Prostate gland (tissue), 2 donors: ENCODE measurements around the gene HIGD2A. TPM values are rescaled to one million over a fixed set of nuclear protein-coding genes. Genes with fewer than 3 reads are reported as not detected.

Experiments
- DNase-seq: peaks from one replicate; pipeline ENCODE4 v3.0.0-alpha.2; 2019; ENCODE audit warnings: low spot score
- H3K27ac ChIP-seq, 2 donors: fragments of 200-600 bp; sonication (generic); 2 replicates each; pipeline ENCODE4 v1.5.1; 2017 to 2019
- H3K27me3 ChIP-seq: fragments of 200-600 bp; sonication (generic); replicated peaks from 2 replicates; pipeline ENCODE4 v1.5.1; 2019; ENCODE audit not compliant: insufficient read depth
- H3K36me3 ChIP-seq, 2 donors: fragments of 200-600 bp; sonication (generic); 1 replicate in 1 of 2; 2 replicates in 1 of 2; pipeline versions ENCODE4 v1.5.1 to v1.8.1; 2017 to 2019
- H3K4me1 ChIP-seq: fragments of 200-600 bp; sonication (generic); replicated peaks from 2 replicates; pipeline ENCODE4 v1.5.1; 2019
- H3K4me3 ChIP-seq, 2 donors: fragments of 200-600 bp; sonication (generic); 2 replicates each; pipeline ENCODE4 v1.5.1; 2017 to 2019
- H3K9me3 ChIP-seq: fragments of 200-600 bp; sonication (generic); 2 replicates; pipeline ENCODE4 v1.5.1; 2017
- CTCF ChIP-seq, 4 experiments: fragments of 200-600 bp in 2 of 4; fragments of 450-650 bp in 2 of 4; sonication (generic) in 2 of 4; IDR thresholded peaks; 1 replicate in 3 of 4; 2 replicates in 1 of 4; pipeline ENCODE4 v1.5.1; 2016 to 2019; ENCODE audit warnings: antibody characterized with exemption in 4 of 4, mild to moderate bottlenecking in 2 of 4, moderate library complexity in 2 of 4
- POLR2A ChIP-seq: fragments of 450-650 bp; IDR thresholded peaks from one replicate; pipeline ENCODE4 v1.6.1; 2016; ENCODE audit warnings: antibody characterized with exemption, mild to moderate bottlenecking
- POLR2AphosphoS5 ChIP-seq: sonication (generic); formaldehyde crosslinking; IDR thresholded peaks from one replicate; pipeline ENCODE4 v1.6.1; 2017; ENCODE audit warnings: antibody characterized with exemption
- WGBS: methylation state at CpG from one replicate; pipeline ENCODE4 v1.1.5; 2018; 5-methylcytosine and 5-hydroxymethylcytosine counted together
- intact Hi-C: fragments of 100-400 bp; cut with DNase I; formaldehyde crosslinking; loops from one replicate; pipeline ENCODE4 v1.14.2; 2022
- total RNA-seq, 2 donors: library from RNA; depleted of rRNA; stranded (reverse); fragments of >200 nt; gene quantifications; one replicate each; pipeline ENCODE4 v1.1.0, GENCODE V29; 2016

HIGD2A gene
- total RNA-seq, 2 donors from 2014 or later, result 172 to 203 TPM

DNA sequence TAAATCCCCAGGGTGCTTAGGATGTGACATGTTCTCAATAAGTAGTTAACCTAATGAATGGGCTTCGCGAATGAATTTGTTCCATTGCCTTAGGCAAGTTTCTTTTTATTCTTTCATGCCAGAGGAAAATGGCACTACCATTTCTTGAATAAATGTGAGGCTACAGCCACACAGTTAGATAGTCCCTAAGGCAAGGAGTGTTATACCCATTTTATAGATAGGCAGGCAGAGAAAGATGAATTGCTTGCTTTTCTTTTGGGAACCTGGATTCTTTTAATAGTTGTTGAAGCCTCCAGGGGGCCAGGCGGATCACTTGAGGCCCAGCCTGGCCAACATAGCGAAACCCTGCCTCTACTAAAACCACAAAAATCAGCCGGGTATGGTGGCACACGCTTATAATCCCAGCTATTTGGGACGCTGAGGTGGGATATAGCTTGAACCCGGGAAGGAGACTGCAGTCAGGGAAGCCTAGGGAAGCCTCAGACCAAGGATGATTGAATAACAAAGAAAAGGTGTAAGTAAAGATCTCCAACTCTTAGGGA is 1.1 kb upstream of the HIGD2A start:
- Histone ChIP-seq H3K4me3 (peak overlapping the region; percentile 60 to 72), H3K27me3 (no peaks in the 10 kb centered on the region), H3K9me3 (no peaks in the 10 kb centered on the region), H3K36me3 (peaks cover 0 to 4% of the 10 kb centered on the region in 2 donors), H3K4me1 (no peaks in the 10 kb centered on the region), H3K27ac (no peak overlapping the region)
- intact Hi-C loops, result no loop called here
- WGBS, result 39% methylated on average over 8 of the region's 8 CpGs
- no peak for TF ChIP-seq POLR2AphosphoS5
- TF ChIP-seq POLR2A, result no peak
- TF ChIP-seq CTCF (IDR thresholded peaks at IDR 0.05), result no peak
- no peak for DNase-seq

DNA sequence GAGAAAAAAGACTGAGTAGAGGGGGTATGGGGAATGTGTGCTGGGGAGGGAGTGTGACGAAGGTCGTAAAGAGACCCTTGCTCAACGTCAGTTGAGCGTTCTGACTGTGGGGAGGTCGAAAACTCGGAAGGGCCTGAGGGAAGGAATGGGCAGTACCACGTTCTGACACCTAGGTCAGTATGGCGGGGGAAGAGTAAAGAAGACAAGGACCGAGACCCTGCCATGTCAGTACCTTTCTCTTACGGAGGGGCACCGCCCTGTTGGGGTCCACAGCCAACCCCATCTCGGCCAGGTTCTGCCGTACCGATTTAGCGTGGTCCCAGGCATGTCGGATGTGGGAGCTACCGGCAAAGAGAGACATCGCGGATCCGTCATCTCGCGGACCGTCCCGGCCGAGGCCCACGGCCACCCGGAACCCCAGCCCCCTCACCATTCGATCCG is 528 bp upstream of the HIGD2A start:
- H3K27ac ChIP-seq, result peak overlapping the region; percentile 94 to 95
- H3K4me3 ChIP-seq, result peak overlapping the region; percentile 60 to 72
- peaks cover 0 to 4% of the 10 kb centered on the region in 2 donors for H3K36me3 ChIP-seq
- intact Hi-C loops, result no loop called here
- H3K27me3 ChIP-seq, result no peaks in the 10 kb centered on the region
- under 1% methylated on average over 21 of the region's 29 CpGs for WGBS
- no peak for DNase-seq
- H3K4me1 ChIP-seq, result no peaks in the 10 kb centered on the region
- TF ChIP-seq POLR2A (no peak), CTCF (IDR thresholded peaks at IDR 0.05) (no peak), POLR2AphosphoS5 (no peak)
- H3K9me3 ChIP-seq, result no peaks in the 10 kb centered on the region

DNA sequence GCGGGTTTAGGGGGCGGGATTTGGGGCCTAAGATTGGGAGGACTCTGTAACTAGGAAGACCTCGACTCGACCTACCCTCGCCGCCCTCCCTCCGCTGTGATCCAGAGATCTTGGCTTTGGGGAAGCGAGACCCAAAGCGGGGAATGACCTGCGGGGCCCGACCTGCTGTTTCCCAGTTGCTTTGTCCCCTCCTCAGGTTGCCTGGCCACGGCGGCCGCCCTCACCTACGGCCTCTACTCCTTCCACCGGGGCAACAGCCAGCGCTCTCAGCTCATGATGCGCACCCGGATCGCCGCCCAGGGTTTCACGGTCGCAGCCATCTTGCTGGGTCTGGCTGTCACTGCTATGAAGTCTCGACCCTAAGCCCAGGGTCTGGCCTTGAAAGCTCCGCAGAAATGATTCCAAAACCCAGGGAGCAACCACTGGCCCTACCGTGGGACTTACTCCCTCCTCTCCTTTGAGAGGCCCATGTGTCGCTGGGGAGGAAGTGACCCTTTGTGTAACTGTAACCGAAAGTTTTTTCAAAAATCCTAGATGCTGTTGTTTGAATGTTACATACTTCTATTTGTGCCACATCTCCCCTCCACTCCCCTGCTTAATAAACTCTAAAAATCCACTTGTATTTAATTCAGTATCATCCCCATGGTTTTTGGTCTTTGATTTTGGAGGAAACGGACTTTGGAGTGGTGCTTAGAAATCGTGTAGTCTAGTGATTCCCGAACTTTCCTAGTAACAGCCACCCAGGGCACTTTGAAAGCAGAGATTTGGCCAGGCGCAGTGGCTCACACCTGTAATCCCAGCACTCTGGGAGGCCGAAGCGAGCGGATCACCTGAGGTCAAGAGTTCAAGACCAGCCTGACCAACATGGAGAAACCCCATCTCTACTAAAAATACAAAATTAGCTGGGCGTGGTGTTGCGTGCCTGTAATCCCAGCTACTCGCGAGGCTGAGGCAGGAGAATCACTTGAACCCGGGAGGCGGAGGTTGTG is 878 bp downstream of the HIGD2A start:
- 39% methylated on average over 30 of the region's 41 CpGs for WGBS
- no peaks in the 10 kb centered on the region for H3K36me3 ChIP-seq
- DNase-seq, result no peak
- intact Hi-C loops, result no loop called here
- H3K9me3 ChIP-seq, result no peaks in the 10 kb centered on the region
- peak overlapping the region; percentile 94 to 95 for H3K27ac ChIP-seq
- no peaks in the 10 kb centered on the region for H3K27me3 ChIP-seq
- peak; percentile 83 for TF ChIP-seq POLR2A
- no peak for TF ChIP-seq POLR2AphosphoS5
- peak overlapping the region; percentile 60 to 72 for H3K4me3 ChIP-seq
- H3K4me1 ChIP-seq, result no peaks in the 10 kb centered on the region

DNA sequence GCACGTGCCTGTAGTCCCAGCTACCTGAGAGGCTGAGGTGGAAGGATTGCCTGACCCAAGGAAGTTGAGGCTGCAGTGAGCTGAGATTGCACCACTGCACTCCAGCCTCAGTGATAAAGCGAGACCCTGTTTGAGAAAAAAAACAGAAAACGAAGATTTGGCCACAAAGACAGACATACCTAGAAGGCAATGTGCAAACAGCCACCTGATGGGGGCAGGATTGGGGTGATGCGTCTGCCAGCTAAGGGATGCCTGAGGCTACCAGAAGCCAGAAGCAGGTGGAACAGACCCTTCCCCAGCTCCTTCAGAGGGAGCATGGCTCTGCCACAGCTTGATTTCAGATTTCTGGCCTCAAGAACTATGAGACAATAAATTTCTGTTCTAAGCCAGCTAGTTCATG is 2.9 kb downstream of the HIGD2A start:
- WGBS, result 88% methylated on average over 4 of the region's 4 CpGs
- H3K4me3 ChIP-seq, result no peak overlapping the region
- no peak for DNase-seq
- no peaks in the 10 kb centered on the region for H3K4me1 ChIP-seq
- no peaks in the 10 kb centered on the region for H3K36me3 ChIP-seq
- H3K27ac ChIP-seq, result no peak overlapping the region
- no peaks in the 10 kb centered on the region for H3K9me3 ChIP-seq
- TF ChIP-seq CTCF (IDR thresholded peaks at IDR 0.05) (no peak), POLR2AphosphoS5 (no peak), POLR2A (no peak)
- intact Hi-C loops, result no loop called here
- H3K27me3 ChIP-seq, result no peaks in the 10 kb centered on the region

- Histone ChIP-seq H3K4me1 (no peaks in the 10 kb centered on the region), H3K4me3 (no peak overlapping the region), H3K36me3 (no peaks in the 10 kb centered on the region), H3K27me3 (no peaks in the 10 kb centered on the region), H3K9me3 (no peaks in the 10 kb centered on the region), H3K27ac (no peak overlapping the region)
- DNase-seq, result no peak
- 89% methylated on average over 4 of the region's 4 CpGs for WGBS
- intact Hi-C loops, result no loop called here
- TF ChIP-seq POLR2AphosphoS5, result no peak
- TF ChIP-seq POLR2A, result no peak
- TF ChIP-seq CTCF (IDR thresholded peaks at IDR 0.05), result no peak
Observed at GRCh38 chr5:176391999-176392398, 3.4 kb downstream of the HIGD2A start.
